NCI-H446 (cell line): ENCODE data around the gene RTKN.

Source experiments
- DNase-seq, 2 experiments: peaks; one replicate each; lab custom pipeline; 2025; lab: John Stamatoyannopoulos, UW

RTKN gene

GRCh38 chr2:74417197-74417596, 24.5 kb downstream of the RTKN start:
- DNase-seq: no peak

DNA sequence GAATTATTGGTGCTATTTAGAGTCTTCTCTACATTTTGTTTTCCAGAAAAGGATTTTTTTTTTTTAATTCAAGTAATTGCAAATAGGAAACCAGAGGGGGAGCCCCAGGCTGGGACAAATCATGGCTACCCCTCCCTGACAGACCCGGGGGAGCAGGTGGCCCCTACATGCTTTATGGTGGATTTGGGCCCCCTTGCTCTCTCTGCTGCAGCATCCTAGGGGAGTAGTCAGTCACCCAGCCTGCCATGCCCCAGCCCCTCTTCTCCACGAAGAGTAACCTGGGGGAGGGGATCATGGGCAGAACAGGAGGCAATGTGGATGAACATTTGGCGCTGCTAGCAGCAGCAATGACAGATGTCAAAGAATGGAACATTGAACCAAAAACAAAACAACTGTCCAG, 25.0 kb downstream of the RTKN start:
- DNase-seq: no peak

DNA sequence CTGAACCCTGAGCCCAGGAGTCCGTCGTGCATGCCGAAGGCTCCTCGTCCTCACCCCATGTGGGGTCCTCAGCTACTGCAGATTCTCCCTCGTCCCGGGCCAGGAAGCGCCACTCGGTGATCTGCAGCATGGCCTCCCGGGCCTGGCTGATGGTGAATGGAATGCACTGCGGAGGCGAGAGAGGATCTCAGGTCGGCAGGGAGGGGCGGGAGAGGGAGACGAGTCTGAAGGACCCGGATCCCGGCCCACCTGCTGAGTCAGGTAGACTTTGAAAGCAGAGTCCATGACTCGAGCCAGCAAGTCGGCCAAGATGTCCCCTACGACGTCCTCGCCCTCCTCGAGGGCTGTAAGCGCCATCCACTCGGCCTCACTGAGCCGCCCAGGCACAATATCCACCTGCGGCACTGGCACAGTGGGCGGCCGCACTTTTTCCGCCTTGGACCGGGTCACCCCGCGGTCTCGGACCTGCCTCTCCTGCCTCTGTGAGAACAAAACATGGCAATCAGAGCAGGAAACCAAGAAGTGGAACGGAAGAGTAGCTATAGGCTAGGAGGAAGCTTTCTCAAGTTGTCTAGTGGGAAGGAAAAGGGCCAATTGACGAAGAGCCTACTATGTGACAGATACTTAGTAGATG, 25.9 kb downstream of the RTKN start:
- no peak for DNase-seq

DNA sequence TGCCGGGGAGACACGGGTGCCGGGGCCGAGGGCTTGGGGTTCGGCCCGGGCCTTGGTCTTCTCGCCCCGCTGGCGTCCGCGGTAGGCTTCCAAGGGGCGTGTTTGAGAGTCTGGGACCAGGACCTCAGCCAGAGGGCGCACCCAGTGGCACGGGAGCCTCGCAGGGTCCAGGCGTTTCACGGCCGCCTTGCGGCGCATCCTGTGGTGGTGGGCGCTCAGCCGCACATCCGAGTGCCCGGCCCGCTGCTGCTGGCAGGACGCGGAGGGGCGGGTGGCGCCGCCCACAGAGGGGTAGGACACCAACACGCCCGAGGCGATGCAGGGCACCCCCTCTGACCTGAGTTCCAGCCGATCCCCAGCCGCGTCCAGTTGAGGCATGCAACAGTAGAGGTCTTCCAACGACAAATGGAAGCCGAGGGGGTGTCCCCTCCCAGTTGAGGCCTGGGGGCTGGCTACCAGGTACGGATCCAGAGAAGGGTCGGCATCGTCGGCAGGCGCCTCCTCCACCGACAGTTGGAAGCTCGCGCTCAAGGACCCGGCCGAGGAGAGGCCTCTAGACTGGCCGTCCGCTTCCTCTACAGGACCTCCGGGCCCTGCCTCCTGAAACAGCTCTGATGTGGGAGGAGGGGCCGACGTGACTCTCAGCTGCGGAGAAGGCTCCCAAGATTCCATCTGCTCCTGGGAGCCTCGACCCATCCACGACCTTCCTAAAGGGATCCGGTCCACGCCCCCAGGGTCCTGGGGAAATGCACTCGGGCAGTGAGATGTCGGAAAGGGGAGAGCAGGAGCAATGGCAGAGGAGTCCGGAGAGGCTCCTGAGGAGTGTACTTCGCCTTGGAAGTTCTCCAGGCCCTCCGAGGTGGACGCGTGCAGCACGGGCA, 26.6 kb downstream of the RTKN start:
- no peak for DNase-seq

GRCh38 chr2:74414441-74414840, 27.3 kb downstream of the RTKN start:
- DNase-seq: no peak

GRCh38 chr2:74413001-74413698, 28.6 kb downstream of the RTKN start:
- DNase-seq: no peak

DNA sequence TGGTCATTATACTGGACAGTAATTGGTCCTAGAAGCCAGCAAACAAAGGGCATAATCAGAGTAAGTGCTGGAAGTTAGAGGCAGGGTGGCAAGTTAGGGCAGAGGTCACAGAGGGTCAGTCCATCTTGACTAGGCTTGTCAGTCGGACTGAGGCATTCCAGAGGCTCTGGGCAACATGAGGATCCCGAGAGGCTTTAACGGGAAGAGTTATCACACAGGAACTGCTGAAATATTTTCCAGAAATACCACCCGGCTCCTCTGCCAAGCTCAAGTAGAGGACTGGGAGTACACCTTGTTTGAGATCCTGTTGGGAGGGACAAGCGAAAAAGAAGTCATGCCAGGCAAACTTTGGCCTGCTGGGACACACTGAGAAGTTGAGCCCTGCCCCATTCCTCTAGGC, 34.1 kb downstream of the RTKN start:
- DNase-seq: no peak

- DNase-seq: no peak
Measured at GRCh38 chr2:74406035-74406434, 35.7 kb downstream of the RTKN start.

DNA sequence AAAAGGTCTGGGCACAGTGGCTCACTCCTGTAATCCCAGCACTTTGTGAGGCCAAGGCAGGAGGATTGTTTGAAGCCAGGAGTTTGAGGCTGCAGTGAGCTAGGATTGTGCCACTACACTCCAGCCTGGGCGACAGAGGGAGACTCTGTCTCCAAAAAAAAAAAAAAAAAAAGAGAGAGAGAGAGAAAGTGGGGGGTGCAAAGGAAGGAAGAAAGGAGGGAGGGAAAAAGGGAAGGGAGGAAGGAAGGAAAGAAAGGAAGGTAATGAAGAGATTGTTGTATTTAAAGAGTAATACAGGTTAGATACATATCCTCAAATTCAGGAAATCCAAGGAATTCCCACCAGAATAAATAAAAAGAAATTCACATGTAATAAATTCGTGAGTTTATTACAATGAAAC, 39.8 kb downstream of the RTKN start:
- DNase-seq: no peak

- peak in 1 of 2 experiments; percentile 20 for DNase-seq
Measured at GRCh38 chr2:74399785-74400184, 42.0 kb downstream of the RTKN start.

DNA sequence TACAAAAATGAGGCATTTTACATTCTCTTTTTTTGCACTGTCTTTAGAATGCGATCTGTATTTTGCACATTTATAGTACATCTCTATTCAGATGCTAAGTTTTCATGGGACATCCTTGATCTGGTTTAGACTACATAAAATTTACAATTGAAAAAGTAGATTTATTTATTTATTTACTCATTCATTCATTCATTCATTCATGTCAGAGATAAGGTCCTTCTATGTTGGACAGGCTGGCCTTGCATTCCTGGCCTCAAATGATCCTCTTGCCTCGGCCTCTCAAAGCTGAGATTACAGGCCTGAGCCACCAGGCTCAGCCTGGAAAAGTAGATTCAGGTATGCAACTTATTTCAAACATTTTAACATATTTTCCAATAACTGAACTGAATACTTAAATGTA, 45.6 kb downstream of the RTKN start:
- DNase-seq: no peak

- no peak for DNase-seq
Measured at GRCh38 chr2:74393525-74393924, 48.2 kb downstream of the RTKN start.

DNA sequence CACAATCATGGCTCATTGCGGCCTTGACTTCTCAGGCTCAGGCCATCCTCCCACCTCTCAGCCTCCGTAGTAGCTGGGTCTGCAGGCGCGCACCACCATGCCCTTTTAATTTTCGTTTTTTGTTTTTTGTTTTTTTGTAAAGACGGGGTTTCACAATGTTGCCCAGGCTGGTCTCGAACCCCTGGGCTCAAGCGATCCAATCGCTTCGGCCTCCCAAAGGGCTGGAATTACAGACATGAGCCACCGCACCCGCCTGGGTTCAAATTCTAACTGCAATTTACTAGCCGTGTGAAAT, 49.3 kb downstream of the RTKN start:
- DNase-seq: no peak

GRCh38 chr2:74391580-74392448, 49.9 kb downstream of the RTKN start:
- DNase-seq: peak; percentile 86 to 93

DNA sequence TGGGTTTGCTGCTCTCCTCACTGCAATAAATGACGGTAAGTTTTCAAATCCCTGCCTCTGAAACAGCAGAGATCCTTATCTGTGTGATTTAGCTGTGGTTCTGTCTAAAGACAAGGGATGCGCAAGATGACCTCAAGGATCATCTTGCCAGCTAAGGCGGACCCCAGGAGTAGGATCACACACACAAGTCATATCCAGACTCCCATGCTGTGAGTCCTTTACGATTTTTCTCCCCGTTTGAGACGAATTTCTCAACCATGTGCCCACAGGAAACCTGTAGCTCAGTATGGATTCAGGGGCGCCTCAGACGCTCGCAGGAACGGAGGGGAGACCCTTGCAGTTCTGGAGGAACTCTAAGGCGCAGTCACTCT, 50.5 kb downstream of the RTKN start:
- no peak for DNase-seq

DNA sequence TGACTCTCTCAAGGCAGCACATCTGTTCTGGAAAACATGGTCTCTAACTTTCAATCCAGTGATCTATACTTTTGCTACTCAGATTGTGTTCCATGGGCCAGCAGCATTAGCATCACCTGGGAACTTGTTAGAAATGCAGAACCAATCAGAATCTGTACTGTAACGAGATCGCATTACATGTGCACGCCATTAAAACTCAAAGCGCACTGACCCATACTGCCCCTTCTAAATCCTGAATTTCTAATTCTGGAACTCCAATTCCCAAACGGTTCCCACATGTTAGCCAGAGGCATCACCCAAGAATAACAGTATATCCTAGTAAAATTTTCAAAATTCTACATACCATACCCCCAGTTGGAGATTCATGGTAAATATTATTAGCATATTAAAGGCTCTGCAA, 51.1 kb downstream of the RTKN start:
- no peak for DNase-seq

DNA sequence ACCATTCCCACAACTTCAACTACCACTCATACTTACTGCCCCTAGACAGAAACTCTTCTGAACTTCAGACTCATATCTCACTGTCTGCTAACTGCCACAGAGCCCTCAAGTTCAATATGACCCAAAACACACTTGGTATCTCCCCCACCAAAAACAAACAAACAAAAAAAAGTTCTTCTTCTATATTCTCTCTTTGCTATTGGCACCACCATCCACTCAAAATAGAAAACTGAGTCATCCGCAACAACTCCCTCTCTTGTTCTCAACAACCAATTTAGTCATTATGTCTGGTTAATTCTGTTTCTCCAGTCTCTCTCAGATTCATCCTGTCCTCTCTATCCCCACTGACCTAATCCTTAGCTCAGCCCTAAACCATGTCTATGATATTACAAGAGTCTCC, 54.4 kb downstream of the RTKN start:
- no peak for DNase-seq

DNA sequence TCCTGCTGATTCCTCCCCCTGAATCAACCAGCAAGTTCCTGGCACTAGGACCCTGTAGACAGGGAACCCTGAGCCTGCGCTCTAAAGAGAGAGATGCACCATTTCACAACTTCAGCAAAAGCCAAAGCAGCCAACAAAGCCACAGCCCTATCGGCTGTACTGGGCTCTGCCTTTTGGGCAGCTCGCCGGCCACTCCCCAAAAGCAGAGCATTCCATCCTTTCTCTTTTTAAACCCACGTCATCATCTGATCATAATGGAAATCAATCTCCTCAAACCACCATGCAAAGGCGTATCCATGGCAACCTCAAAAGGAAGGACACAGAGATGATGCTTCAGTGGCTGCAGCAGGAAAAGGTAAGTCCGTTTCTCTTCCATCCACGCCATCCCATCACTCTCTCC, 56.3 kb downstream of the RTKN start:
- DNase-seq: no peak

GRCh38 chr2:74384051-74384450, 57.7 kb downstream of the RTKN start:
- DNase-seq: no peak

DNA sequence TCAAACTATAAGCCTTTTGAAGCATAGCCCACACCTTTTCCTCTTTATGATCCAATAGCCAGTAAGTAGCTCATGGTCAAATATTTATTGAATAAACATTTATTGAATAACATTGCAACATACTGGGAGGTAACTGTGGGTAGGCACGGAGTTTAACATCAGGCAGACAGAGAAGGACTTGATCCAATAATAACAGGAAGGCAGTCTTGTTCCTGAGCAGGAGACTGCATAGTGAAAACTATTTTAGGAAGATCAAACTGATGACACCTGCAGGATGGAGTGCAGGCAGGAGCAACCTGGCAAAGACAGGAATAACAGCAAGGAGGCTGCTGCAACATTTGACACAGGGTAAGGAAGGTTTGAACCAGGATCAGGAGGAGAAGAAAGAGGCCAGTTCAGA, 58.5 kb downstream of the RTKN start:
- DNase-seq: no peak

- DNase-seq: no peak
Measured at GRCh38 chr2:74381751-74382150, 60.0 kb downstream of the RTKN start.
